Left forelimb (tissue), 1 donor: ENCODE measurements around the gene COMMD1.
"Not testable (repeated sequence)": the region's sequence is repeated elsewhere in the genome, so short reads cannot be mapped to it uniquely, and the experiment has no call there.

Source experiments
- DNase-seq: peaks from one replicate; pipeline ENCODE4 v3.0.0-alpha.2; 2018; ENCODE audit warnings: low spot score

COMMD1 gene

GRCh38 chr2:62142054-62142453 lies 236.6 kb downstream of the COMMD1 start:
- DNase-seq, result no peak

GRCh38 chr2:62143696-62144095 lies 238.2 kb downstream of the COMMD1 start:
- no peak for DNase-seq

- DNase-seq, result no peak
These were observed 239.4 kb downstream of the COMMD1 start for GRCh38 chr2:62144689-62145477.

GRCh38 chr2:62145478-62146100 lies 240.1 kb downstream of the COMMD1 start:
- DNase-seq, result no peak

- DNase-seq, result not testable (repeated sequence)
These were observed 241.3 kb downstream of the COMMD1 start for GRCh38 chr2:62146790-62147189.

- DNase-seq, result no peak
These were observed 242.3 kb downstream of the COMMD1 start for GRCh38 chr2:62147610-62148301.

GRCh38 chr2:62149708-62150107 lies 244.2 kb downstream of the COMMD1 start:
- no peak for DNase-seq

- no peak for DNase-seq
These were observed 245.3 kb downstream of the COMMD1 start for GRCh38 chr2:62150597-62151305.

GRCh38 chr2:62151306-62151638 lies 245.8 kb downstream of the COMMD1 start:
- DNase-seq, result no peak

GRCh38 chr2:62152000-62152399 lies 246.5 kb downstream of the COMMD1 start:
- no peak for DNase-seq

GRCh38 chr2:62156861-62157496 lies 251.5 kb downstream of the COMMD1 start:
- no peak for DNase-seq

GRCh38 chr2:62158444-62159121 lies 253.1 kb downstream of the COMMD1 start:
- DNase-seq, result no peak

- not testable (repeated sequence) for DNase-seq
These were observed 255.2 kb downstream of the COMMD1 start for GRCh38 chr2:62160691-62161090.

- DNase-seq, result no peak
These were observed 257.8 kb downstream of the COMMD1 start for GRCh38 chr2:62163106-62163831.

- no peak for DNase-seq
These were observed 258.4 kb downstream of the COMMD1 start for GRCh38 chr2:62163834-62164233.

- no peak for DNase-seq
These were observed 270.3 kb downstream of the COMMD1 start for GRCh38 chr2:62175728-62176127.

GRCh38 chr2:62176801-62177200 lies 271.3 kb downstream of the COMMD1 start:
- DNase-seq, result no peak

- no peak for DNase-seq
These were observed 272.0 kb downstream of the COMMD1 start for GRCh38 chr2:62177392-62178049.

- no peak for DNase-seq
These were observed 273.3 kb downstream of the COMMD1 start for GRCh38 chr2:62178741-62179271.

- DNase-seq, result no peak
These were observed 275.5 kb downstream of the COMMD1 start for GRCh38 chr2:62180975-62181374.
